HFFc6 (cell line): ENCODE data around the gene PRR33. TPM values are rescaled to one million over a fixed set of nuclear protein-coding genes. Genes with fewer than 3 reads are reported as not detected.

Experiments
- DNase-seq: peaks from one replicate; pipeline ENCODE4 v3.0.0-alpha.2; 2018
- H3K27ac Mint-ChIP-seq: 2 replicates; pipeline ENCODE4 v1.8.0; 2020; ENCODE audit warnings: mild to moderate bottlenecking, mixed read lengths
- H3K27me3 Mint-ChIP-seq: 2 replicates; pipeline ENCODE4 v1.8.0; 2021; ENCODE audit warnings: mild to moderate bottlenecking, moderate library complexity, mixed read lengths; ENCODE audit not compliant: insufficient read depth
- H3K36me3 Mint-ChIP-seq: 2 replicates; pipeline ENCODE4 v1.8.0; 2021; ENCODE audit warnings: low read depth, mixed read lengths
- H3K4me1 Mint-ChIP-seq: 2 replicates; pipeline ENCODE4 v1.8.0; 2020; ENCODE audit warnings: low read depth, mixed read lengths
- H3K4me3 Mint-ChIP-seq: 2 replicates; pipeline ENCODE4 v1.8.0; 2020; ENCODE audit warnings: mild to moderate bottlenecking, moderate library complexity, mixed read lengths
- H3K9me3 Mint-ChIP-seq: 2 replicates; pipeline ENCODE4 v1.8.0; 2020; ENCODE audit warnings: mild to moderate bottlenecking, mixed read lengths
- CTCF ChIP-seq: fragments of 200-600 bp; sonication (generic); IDR thresholded peaks from 2 replicates; pipeline ENCODE4 v1.5.0; 2021; ENCODE audit warnings: antibody characterized with exemption, mild to moderate bottlenecking
- total RNA-seq, 6 experiments: library from RNA; stranded (reverse); fragmentation: NEBNext Ultra II Directional; extraction: Animal tissue kit (Norgen Biotek cat#: 25700); gene quantifications; 2 replicates in 1 of 6; 3 replicates in 5 of 6; pipeline ENCODE4 v1.2.3, GENCODE V29; 2021

Gene PRR33
- total RNA-seq, 6 experiments from 2014 or later: not detected

- peaks cover 16% of the 10 kb centered on the region for H3K27me3 Mint-ChIP-seq
- DNase-seq: no peak
- H3K4me1 Mint-ChIP-seq: peaks cover 10% of the 10 kb centered on the region
- TF ChIP-seq CTCF: no peak
- H3K4me3 Mint-ChIP-seq: no peak overlapping the region
- H3K27ac Mint-ChIP-seq: no peak overlapping the region
- no peaks in the 10 kb centered on the region for H3K36me3 Mint-ChIP-seq
- H3K9me3 Mint-ChIP-seq: no peaks in the 10 kb centered on the region
These were observed 38.1 kb upstream of the PRR33 start for GRCh38 chr11:1929621-1930461.

DNA sequence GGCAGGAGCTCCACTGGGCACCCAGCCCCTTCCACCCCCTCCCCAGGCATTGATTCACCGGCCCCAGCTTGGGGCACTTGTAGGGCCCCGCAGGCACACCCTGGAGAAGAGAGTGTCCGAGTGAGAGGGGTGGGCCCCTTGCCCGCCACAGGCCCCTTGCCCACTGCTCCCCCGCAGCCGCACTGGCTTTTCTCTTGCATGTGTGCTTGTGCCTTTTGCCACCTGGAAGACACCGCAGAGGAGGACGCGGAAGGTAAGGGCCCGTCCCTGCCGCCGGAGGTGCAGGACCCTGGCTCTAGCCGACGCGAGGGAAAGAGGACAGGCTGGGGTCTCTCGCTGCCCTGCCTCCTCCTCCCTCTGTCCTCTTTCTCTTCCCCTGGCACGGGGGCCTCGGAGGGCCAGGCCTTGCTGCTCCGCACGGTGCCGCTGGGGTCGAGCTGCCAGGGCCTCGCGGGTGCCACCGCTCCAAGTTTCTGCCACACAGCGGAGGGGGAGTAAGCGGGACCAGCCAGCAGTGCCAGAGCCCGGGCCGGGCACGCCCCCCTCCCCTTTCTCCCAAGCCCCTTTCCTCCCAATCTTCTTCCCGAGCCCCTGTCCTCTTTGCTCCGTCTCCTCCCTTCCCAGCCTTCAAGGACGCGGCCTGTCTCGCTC lies 37.3 kb upstream of the PRR33 start:
- H3K36me3 Mint-ChIP-seq: no peaks in the 10 kb centered on the region
- peaks cover 10% of the 10 kb centered on the region for H3K4me1 Mint-ChIP-seq
- H3K27me3 Mint-ChIP-seq: peaks cover 13% of the 10 kb centered on the region
- TF ChIP-seq CTCF: no peak
- H3K4me3 Mint-ChIP-seq: no peak overlapping the region
- DNase-seq: no peak
- no peaks in the 10 kb centered on the region for H3K9me3 Mint-ChIP-seq
- H3K27ac Mint-ChIP-seq: no peak overlapping the region

- H3K27ac Mint-ChIP-seq: no peak overlapping the region
- H3K4me1 Mint-ChIP-seq: peaks cover 10% of the 10 kb centered on the region
- H3K36me3 Mint-ChIP-seq: no peaks in the 10 kb centered on the region
- DNase-seq: no peak
- TF ChIP-seq CTCF: no peak
- no peak overlapping the region for H3K4me3 Mint-ChIP-seq
- peaks cover 12% of the 10 kb centered on the region for H3K27me3 Mint-ChIP-seq
- no peaks in the 10 kb centered on the region for H3K9me3 Mint-ChIP-seq
These were observed 36.8 kb upstream of the PRR33 start for GRCh38 chr11:1928470-1928890.

DNA sequence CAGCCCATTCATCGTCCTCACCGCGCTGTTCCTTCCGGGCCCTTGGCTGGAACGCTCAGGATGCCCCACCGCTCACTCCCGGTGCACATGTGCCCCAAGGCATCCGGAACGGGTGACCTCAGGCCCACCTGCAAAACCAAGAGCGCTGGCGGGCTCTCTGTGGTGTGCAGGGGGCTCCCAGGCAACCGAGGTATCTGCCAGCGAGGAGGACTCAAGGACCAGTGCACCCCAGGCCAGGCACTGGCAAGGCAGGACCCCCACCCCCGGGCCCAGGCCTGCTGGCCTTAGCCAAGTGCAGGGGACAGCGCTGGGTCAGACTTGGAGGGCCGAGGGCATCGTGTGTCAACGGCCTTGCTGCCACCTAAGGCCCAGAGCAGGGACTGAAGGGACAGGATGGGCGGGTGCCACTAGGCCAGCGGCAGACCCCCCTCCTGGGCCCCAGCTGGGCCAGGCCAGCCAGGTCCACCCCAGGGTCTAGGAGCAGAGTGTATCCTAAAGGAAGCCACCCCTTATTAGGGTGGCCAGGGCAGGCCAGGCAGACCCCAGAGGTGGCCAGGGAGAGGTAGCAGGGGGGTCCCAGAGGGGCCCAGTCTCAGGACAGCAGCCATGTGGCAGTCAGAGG lies 36.3 kb upstream of the PRR33 start:
- Mint-ChIP-seq H3K4me1 (peaks cover 10% of the 10 kb centered on the region), H3K36me3 (no peaks in the 10 kb centered on the region), H3K27ac (no peak overlapping the region), H3K4me3 (no peak overlapping the region), H3K27me3 (peaks cover 10% of the 10 kb centered on the region), H3K9me3 (no peaks in the 10 kb centered on the region)
- no peak for DNase-seq
- TF ChIP-seq CTCF: no peak

DNA sequence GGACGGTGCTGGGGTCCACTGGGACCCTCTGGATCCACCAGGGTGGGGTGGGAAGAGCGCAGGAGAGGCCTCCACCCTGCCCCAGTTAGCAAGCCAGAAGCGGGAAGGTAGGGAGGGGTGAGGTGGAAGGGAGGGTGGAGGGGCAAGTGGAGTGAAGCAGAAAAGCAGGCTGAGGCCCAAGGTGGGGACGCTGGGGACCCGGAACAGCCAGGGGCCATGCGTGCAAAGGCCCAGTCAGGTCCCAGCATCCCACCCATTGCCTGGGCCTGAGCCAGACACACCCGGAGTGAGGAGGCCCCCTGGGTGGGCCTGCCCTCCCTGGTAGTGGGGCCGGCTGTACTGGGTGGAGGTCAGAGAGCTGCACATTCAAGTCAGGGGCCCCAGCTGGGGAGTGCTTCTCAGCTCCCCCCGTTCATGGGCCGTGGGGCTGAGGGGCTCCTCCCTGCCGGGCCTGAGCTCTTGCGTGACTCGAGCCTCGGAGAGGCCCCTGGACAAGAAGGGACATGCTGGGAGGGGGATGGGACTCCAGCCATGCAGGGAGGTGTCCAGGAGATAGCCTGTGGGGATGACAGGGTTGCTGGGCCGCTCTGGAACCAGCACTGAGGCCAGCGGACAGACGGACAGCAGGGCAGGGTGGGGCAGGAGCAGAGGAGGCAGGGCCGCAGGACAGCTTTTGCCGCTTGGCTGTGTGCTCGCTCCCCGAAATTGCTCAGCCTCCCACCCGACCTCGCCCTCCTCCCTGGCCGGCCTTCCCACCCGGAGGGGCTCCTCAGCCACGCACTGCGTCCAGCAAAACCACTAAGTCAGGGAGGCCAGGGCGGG lies 35.5 kb upstream of the PRR33 start:
- TF ChIP-seq CTCF: no peak
- Mint-ChIP-seq H3K4me3 (no peak overlapping the region), H3K4me1 (peaks cover 10% of the 10 kb centered on the region), H3K27me3 (peaks cover 14% of the 10 kb centered on the region), H3K27ac (no peak overlapping the region), H3K9me3 (no peaks in the 10 kb centered on the region), H3K36me3 (no peaks in the 10 kb centered on the region)
- no peak for DNase-seq
